Fibroblast of skin of left biceps (primary cell): Measurements from ENCODE around the gene ALDH4A1.
A peak's percentile ranks its signal among the peaks of the same experiment; 100 is the strongest.

ENCODE experiments used
- DNase-seq, 2 experiments: peaks; one replicate each; pipeline ENCODE4 v3.0.0-alpha.2; 2013; ENCODE audit warnings: low read depth in 2 of 2

ALDH4A1 gene

GRCh38 chr1:18922848-18923755, 20.7 kb upstream of the ALDH4A1 start:
- DNase-seq = no peak

GRCh38 chr1:18922319-18922726, 20.0 kb upstream of the ALDH4A1 start:
- DNase-seq = peak; percentile 66 to 67

DNA sequence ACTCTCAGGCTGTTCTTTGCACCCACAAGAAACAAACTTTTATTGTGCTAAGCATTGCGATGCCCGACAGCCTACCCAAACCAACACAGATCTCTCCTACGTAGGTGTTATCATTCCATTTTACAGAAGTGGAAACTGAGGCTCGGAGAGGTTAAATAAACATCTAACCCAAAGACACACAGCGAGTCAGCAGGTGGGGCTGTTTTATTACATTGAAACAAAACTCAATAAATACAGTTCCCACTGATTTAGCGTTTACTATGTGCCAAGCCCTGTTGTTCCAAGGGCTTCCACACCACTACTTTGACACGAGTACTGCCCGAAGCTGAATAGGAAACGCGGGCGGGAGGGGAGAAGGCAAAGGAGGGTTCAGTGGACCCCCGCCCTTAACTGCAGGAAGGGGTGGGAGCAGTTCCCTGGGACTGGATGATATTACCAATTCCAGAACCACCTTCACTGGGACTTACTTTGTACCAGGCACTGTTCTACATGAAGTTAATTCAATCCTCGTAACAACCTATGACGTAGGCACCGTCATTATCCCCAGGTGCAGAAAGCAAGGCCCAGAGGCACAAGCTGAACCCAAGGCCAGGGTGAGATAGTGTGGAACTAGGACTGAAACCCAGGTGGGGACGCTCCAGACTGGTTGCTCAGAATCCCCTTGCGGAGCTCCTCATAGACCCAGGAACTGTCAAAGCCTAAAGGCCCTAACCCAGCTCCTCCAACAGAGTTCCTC, 19.3 kb upstream of the ALDH4A1 start:
- DNase-seq = no peak

DNA sequence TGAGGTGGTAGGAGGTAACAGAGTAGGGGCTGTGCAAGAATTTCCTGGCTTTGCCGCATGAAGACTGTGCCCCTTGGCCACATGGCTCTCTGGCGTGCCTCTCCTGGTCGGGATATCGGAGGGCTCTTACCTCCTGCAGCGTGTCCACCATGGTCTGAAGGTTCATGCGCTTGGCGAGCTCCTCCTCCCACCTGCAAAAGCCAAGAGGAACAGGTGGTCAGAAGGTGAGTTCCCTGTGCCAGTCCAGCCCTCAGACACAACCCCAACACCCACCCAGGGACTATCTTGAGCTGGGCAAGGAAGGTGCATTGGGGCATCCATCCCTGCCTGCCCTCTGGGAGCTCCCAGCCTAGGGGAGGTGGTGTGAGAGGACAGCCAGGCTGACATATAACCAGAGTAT, 18.6 kb upstream of the ALDH4A1 start:
- no peak for DNase-seq

- no peak for DNase-seq
Measured at GRCh38 chr1:18919956-18920355, 17.6 kb upstream of the ALDH4A1 start.

GRCh38 chr1:18919197-18919905, 17.0 kb upstream of the ALDH4A1 start:
- no peak for DNase-seq

- no peak for DNase-seq
Measured at GRCh38 chr1:18918417-18918816, 16.1 kb upstream of the ALDH4A1 start.

- no peak for DNase-seq
Measured at GRCh38 chr1:18917071-18917799, 14.9 kb upstream of the ALDH4A1 start.

- DNase-seq = no peak
Measured at GRCh38 chr1:18915341-18915740, 13.0 kb upstream of the ALDH4A1 start.

DNA sequence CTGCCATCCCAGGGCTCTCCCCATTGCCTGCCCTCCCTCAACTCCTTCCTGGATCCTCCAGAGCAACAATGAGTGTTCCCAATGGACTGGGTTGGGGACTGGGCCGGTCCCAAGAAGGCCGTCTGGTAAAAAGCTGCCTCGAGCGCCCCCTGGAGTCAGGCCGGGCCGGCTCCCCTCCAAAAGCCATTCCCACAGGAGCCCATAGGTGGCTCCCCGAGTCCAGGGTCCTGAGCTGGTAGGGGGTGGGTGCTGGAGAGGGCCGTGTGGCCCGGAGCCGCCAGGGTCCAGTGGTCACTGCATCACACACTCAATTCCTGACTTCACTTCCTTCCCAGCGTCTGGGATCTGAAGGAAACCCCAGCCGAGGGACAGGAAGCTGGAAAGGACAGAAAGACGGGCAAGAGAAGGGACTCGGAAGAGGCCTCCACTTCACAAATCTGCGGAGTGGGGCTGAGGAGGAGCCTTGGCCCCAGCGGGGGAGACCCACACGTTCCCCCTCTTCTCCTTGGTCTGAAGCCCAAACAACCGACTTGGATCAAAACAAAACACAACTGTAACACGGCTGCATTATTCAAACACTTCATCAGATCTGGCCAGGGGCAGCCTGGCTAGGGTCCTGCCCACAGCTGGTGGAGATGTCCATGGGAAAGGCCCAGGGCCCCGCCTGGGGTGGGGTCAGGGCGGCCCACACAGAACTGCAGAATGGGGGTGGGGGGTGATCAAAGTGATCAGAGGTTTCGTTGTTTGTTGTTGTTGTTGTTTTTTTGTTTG, 10.9 kb upstream of the ALDH4A1 start:
- peak; percentile 29 for DNase-seq

- DNase-seq = no peak
Measured at GRCh38 chr1:18912550-18912949, 10.2 kb upstream of the ALDH4A1 start.

GRCh38 chr1:18908911-18909771, 6.8 kb upstream of the ALDH4A1 start:
- no peak for DNase-seq

GRCh38 chr1:18907917-18908845, 5.8 kb upstream of the ALDH4A1 start:
- DNase-seq = no peak

- DNase-seq = no peak
Measured at GRCh38 chr1:18907021-18907916, 4.9 kb upstream of the ALDH4A1 start.

- DNase-seq = no peak
Measured at GRCh38 chr1:18903291-18903756, 969 bp upstream of the ALDH4A1 start.

- DNase-seq = no peak
Measured at GRCh38 chr1:18901952-18902522, 318 bp downstream of the ALDH4A1 start.
